HG03520 (cell line): ENCODE measurements around the gene SRRM2.

Experiments used
- ATAC-seq: cut with Tn5 transposase; IDR thresholded peaks from one replicate; pipeline ENCODE4 v1.9.1; 2021; ENCODE audit warnings: mild to moderate bottlenecking, moderate library complexity; ENCODE audit not compliant: unreplicated experiment

SRRM2 gene

GRCh38 chr16:2775131-2775716, 22.8 kb downstream of the SRRM2 start:
- ATAC-seq = no peak

- no peak for ATAC-seq
Measured at GRCh38 chr16:2775765-2776499, 23.5 kb downstream of the SRRM2 start.

- ATAC-seq = peak; percentile 25
Measured at GRCh38 chr16:2776500-2777139, 24.2 kb downstream of the SRRM2 start.

- ATAC-seq = peak; percentile 63
Measured at GRCh38 chr16:2777231-2777902, 24.9 kb downstream of the SRRM2 start, which contains the start of gene ELOB. Gene ELOB, minus strand, starts transcription at chr16:2777280. Its CDS starts 41 bp downstream, at chr16:2777239.

- ATAC-seq = no peak
Measured at GRCh38 chr16:2777903-2778629, 25.6 kb downstream of the SRRM2 start.

GRCh38 chr16:2778630-2778958, 26.2 kb downstream of the SRRM2 start:
- ATAC-seq = no peak

GRCh38 chr16:2779151-2779920, 26.9 kb downstream of the SRRM2 start:
- no peak for ATAC-seq

- no peak for ATAC-seq
Measured at GRCh38 chr16:2779978-2780898, 27.8 kb downstream of the SRRM2 start.

- ATAC-seq = no peak
Measured at GRCh38 chr16:2782583-2783351, 30.3 kb downstream of the SRRM2 start.

GRCh38 chr16:2783581-2784357, 31.3 kb downstream of the SRRM2 start:
- no peak for ATAC-seq

GRCh38 chr16:2784358-2785100, 32.1 kb downstream of the SRRM2 start:
- no peak for ATAC-seq

- no peak for ATAC-seq
Measured at GRCh38 chr16:2785101-2785991, 32.9 kb downstream of the SRRM2 start.

GRCh38 chr16:2786061-2786825, 33.8 kb downstream of the SRRM2 start:
- no peak for ATAC-seq

GRCh38 chr16:2786826-2787151, 34.4 kb downstream of the SRRM2 start:
- ATAC-seq = no peak

GRCh38 chr16:2787406-2787805, 35.0 kb downstream of the SRRM2 start, which contains the start of gene PRSS33:
Gene PRSS33, minus strand, starts transcription at chr16:2787560. Its CDS starts 1,013 bp downstream, at chr16:2786547.
- ATAC-seq = no peak
